Adrenal gland (tissue), 12 donors: ENCODE measurements around the gene TCTN1. TPM values are rescaled to one million over a fixed set of nuclear protein-coding genes. Genes with fewer than 3 reads are reported as not detected.
"Not testable (repeated sequence)": the region's sequence is repeated elsewhere in the genome, so short reads cannot be mapped to it uniquely, and the experiment has no call there.

Experiments
- DNase-seq, 7 donors: peaks; one replicate each; pipeline ENCODE4 v3.0.0-alpha.2; 2019 to 2020
- H3K27ac ChIP-seq, 5 donors: fragments of 200-600 bp; sonication (generic) in 4 of 5; 1 replicate in 3 of 5; 2 replicates in 2 of 5; pipeline versions ENCODE4 v1.5.1 to v1.8.0; 2016 to 2020; ENCODE audit warnings: mild to moderate bottlenecking in 1 of 5
- H3K27me3 ChIP-seq: fragments of 200-600 bp; 2 replicates; pipeline ENCODE4 v1.8.0; 2021
- H3K36me3 ChIP-seq, 2 donors: fragments of 200-600 bp; replicated peaks in 1 of 2; 1 replicate in 1 of 2; 2 replicates in 1 of 2; pipeline versions ENCODE4 v1.5.1 to v1.8.0; 2018 to 2022
- H3K4me1 ChIP-seq, 2 donors: fragments of 200-600 bp; replicated peaks in 1 of 2; 1 replicate in 1 of 2; 2 replicates in 1 of 2; pipeline versions ENCODE4 v1.5.1 to v1.8.0; 2018 to 2021
- H3K4me3 ChIP-seq, 4 donors: fragments of 200-600 bp; sonication (generic) in 3 of 4; one replicate each; pipeline ENCODE4 v1.5.1; 2016 to 2018
- H3K9me3 ChIP-seq, 3 donors: fragments of 200-600 bp; sonication (generic) in 1 of 3; replicated peaks in 1 of 3; 1 replicate in 2 of 3; 2 replicates in 1 of 3; pipeline versions ENCODE4 v1.5.1 to v1.8.0; 2016 to 2021
- CTCF ChIP-seq, 6 experiments: fragments of 450-650 bp in 4 of 6; fragments of 200-600 bp in 2 of 6; sonication (generic) in 1 of 6; IDR thresholded peaks; 1 replicate in 5 of 6; 2 replicates in 1 of 6; pipeline versions ENCODE4 v1.5.1 to v1.8.0; 2016 to 2021; ENCODE audit warnings: antibody characterized with exemption in 6 of 6, mild to moderate bottlenecking in 2 of 6, moderate library complexity in 1 of 6
- POLR2A ChIP-seq, 2 donors: fragments of 450-650 bp; IDR thresholded peaks; one replicate each; pipeline ENCODE4 v1.6.1; 2017; ENCODE audit warnings: antibody characterized with exemption in 2 of 2, mild to moderate bottlenecking in 2 of 2, moderate library complexity in 1 of 2
- WGBS, 4 donors: extraction: QIAGEN DNeasy Blood & Tissue Kit in 2 of 4; methylation state at CpG; one replicate each; pipeline versions ENCODE4 v1.1.5 to v1.1.7; 2013 to 2017; 5-methylcytosine and 5-hydroxymethylcytosine counted together
- intact Hi-C, 2 donors: fragments of 100-400 bp; cut with DNase I; formaldehyde crosslinking; loops; one replicate each; pipeline versions ENCODE4 v1.14.1 to v1.15.0; 2022 to 2023
- polyA plus RNA-seq, 3 donors: library from polyadenylated mRNA; stranded (reverse); fragments of 200-250 nt in 2 of 3; fragments of 350-450 nt in 1 of 3; fragmentation: Illumina TruSeq in 1 of 3; extraction: RNeasy Lipid Tissue Mini Kit (QIAGEN cat#74804) in 1 of 3; gene quantifications; one replicate each; pipeline ENCODE4 v1.2.3, GENCODE V29; 2013 to 2014
- total RNA-seq, 9 donors: library from RNA; depleted of rRNA in 4 of 9; stranded (reverse); fragments of >200 nt in 4 of 9; fragments of 120-200 nt in 1 of 9; fragmentation: NEBNext Ultra II Directional in 1 of 9; extraction: Animal tissue kit (Norgen Biotek cat#: 25700) in 1 of 9; gene quantifications; one replicate each; pipeline versions ENCODE4 v1.1.0 to v1.2.4, GENCODE V29; 2013 to 2023
- donor health status: healthy with polysubstance abuse.
- donor health status: Bipolar disorder and iron deficiency.
- donor health status: DM: yes; HTN: yes; CAD: no.
- donor health status: DM: no; HTN: no; CAD: no.
- donor health status: DM: no; HTN: no; CAD: no.
- donor health status: DM: yes; HTN: yes; CAD: no.

TCTN1 gene
- total and polyA plus RNA-seq, 12 donors: 37.3 to 174 (median 55.1) TPM

- intact Hi-C loops: loop anchor here in 1 of 2 donors (5.0 kb wide), 1 partner anchor 87 kb away; no protein-coding TSS in a partner anchor
- Histone ChIP-seq H3K36me3 (no peaks in the 10 kb centered on the region), H3K9me3 (no peaks in the 10 kb centered on the region), H3K4me3 (no peak overlapping the region), H3K27ac (no peak overlapping the region), H3K4me1 (no peaks in the 10 kb centered on the region), H3K27me3 (no peaks in the 10 kb centered on the region)
- TF ChIP-seq CTCF (IDR thresholded peaks at IDR 0.05) (no peak), POLR2A (IDR thresholded peaks at IDR 0.05) (no peak)
- peak in 1 of 7 donors; percentile 3 for DNase-seq
- WGBS, 4 donors: 68 to 75% (median 71%) methylated on average over 4 of the region's 4 CpGs
Measured at GRCh38 chr12:110599334-110599733, 14.6 kb upstream of the TCTN1 start.

GRCh38 chr12:110600254-110600653, 13.7 kb upstream of the TCTN1 start:
- 13 to 20% (median 19%) methylated on average over 4 of the region's 4 CpGs for WGBS, 4 donors

GRCh38 chr12:110602085-110602814, 11.7 kb upstream of the TCTN1 start:
- H3K27ac ChIP-seq, H3K4me3 ChIP-seq, H3K9me3 ChIP-seq, H3K4me1 ChIP-seq, H3K27me3 ChIP-seq, H3K36me3 ChIP-seq: not testable (repeated sequence)
- peak; percentile 28 to 71 (median 46) for DNase-seq
- 48 to 57% (median 50%) methylated on average over 14 of the region's 14 CpGs for WGBS, 4 donors
- intact Hi-C loops: loop anchor here (5.0 kb wide), 1 partner anchor 50 kb away; no protein-coding TSS in a partner anchor
- TF ChIP-seq CTCF (IDR thresholded peaks at IDR 0.05): peak; percentile 42 to 85 (median 78)

More at GRCh38 chr12:110600254-110600653, 13.7 kb upstream of the TCTN1 start:
- Histone ChIP-seq H3K36me3 (no peaks in the 10 kb centered on the region), H3K4me3 (no peak overlapping the region), H3K4me1 (no peaks in the 10 kb centered on the region), H3K9me3 (no peaks in the 10 kb centered on the region), H3K27ac (no peak overlapping the region), H3K27me3 (no peaks in the 10 kb centered on the region)
- no peak for TF ChIP-seq POLR2A (IDR thresholded peaks at IDR 0.05)
- TF ChIP-seq CTCF (IDR thresholded peaks at IDR 0.05): peak; percentile 17 to 79 (median 64)
- intact Hi-C loops: loop anchor here (5.0 kb wide), 1 partner anchor 48 kb away; no protein-coding TSS in a partner anchor
- peak in 1 of 7 donors; percentile 7 for DNase-seq

GRCh38 chr12:110606253-110606611, 7.7 kb upstream of the TCTN1 start:
- peak overlapping the region in 2 of 5 donors; percentile 30 to 65 for H3K27ac ChIP-seq
- H3K36me3 ChIP-seq: no peaks in the 10 kb centered on the region
- WGBS, 4 donors: 78 to 91% (median 83%) methylated on average over 8 of the region's 8 CpGs
- no peaks in the 10 kb centered on the region for H3K9me3 ChIP-seq
- no peaks in the 10 kb centered on the region for H3K27me3 ChIP-seq
- H3K4me3 ChIP-seq: peak overlapping the region in 1 of 4 donors; percentile 11
- no peak for DNase-seq
- no peak for TF ChIP-seq POLR2A (IDR thresholded peaks at IDR 0.05)
- no peak for TF ChIP-seq CTCF (IDR thresholded peaks at IDR 0.05)
- H3K4me1 ChIP-seq: no peaks in the 10 kb centered on the region
- intact Hi-C loops: no loop called here
